SU-DHL-6 (cell line): Measurements from ENCODE around the gene ZSCAN12.
"Not testable (repeated sequence)": the region's sequence is repeated elsewhere in the genome, so short reads cannot be mapped to it uniquely, and the experiment has no call there.

Experiments used
- H2AFZ ChIP-seq: fragments of 200-600 bp; sonication (generic); 2 replicates; pipeline ENCODE4 v1.6.1; 2014; ENCODE audit warnings: low read depth, mild to moderate bottlenecking, moderate library complexity, mixed read lengths, antibody characterized with exemption, low read length; ENCODE audit not compliant: severe bottlenecking
- H3F3A ChIP-seq: fragments of 200-600 bp; shearing (Covaris generic); 2 replicates; pipeline ENCODE4 v1.6.0; 2016; ENCODE audit warnings: antibody characterized with exemption, mild to moderate bottlenecking; ENCODE audit not compliant: insufficient read depth
- H3K27ac ChIP-seq: fragments of 200-600 bp; sonication (generic); 2 replicates; pipeline ENCODE4 v1.5.1; 2016; ENCODE audit warnings: low read depth, mild to moderate bottlenecking, low read length, moderate library complexity, mixed read lengths
- H3K27me3 ChIP-seq: fragments of 200-600 bp; sonication (generic), shearing (Covaris generic); 2 replicates; pipeline ENCODE4 v1.6.0; 2014; ENCODE audit warnings: mild to moderate bottlenecking, low read length
- H3K36me3 ChIP-seq: fragments of 200-600 bp; sonication (generic); 2 replicates; pipeline ENCODE4 v1.6.1; 2014; ENCODE audit warnings: mild to moderate bottlenecking, low read length, mixed read lengths
- H3K4me2 ChIP-seq: fragments of 300-600, 200-600 bp; shearing (Covaris generic), sonication (generic); 2 replicates; pipeline ENCODE4 v1.6.0; 2014; ENCODE audit warnings: low read length, low read depth, mild to moderate bottlenecking; ENCODE audit not compliant: poor library complexity, severe bottlenecking
- H3K4me3 ChIP-seq: fragments of 200-600 bp; sonication (generic); 2 replicates; pipeline ENCODE4 v1.5.1; 2014; ENCODE audit warnings: antibody characterized with exemption, low read length, mild to moderate bottlenecking, mixed read lengths; ENCODE audit not compliant: insufficient read depth, poor library complexity, severe bottlenecking
- H3K79me2 ChIP-seq: fragments of 200-600 bp; sonication (generic); 2 replicates; pipeline ENCODE4 v1.6.1; 2014; ENCODE audit warnings: mild to moderate bottlenecking, low read length, moderate library complexity; ENCODE audit not compliant: insufficient read depth
- H3K9ac ChIP-seq: fragments of 200-600 bp; sonication (generic); 2 replicates; pipeline ENCODE4 v1.7.0; 2014; ENCODE audit warnings: mild to moderate bottlenecking, low read length
- H3K9me2 ChIP-seq: fragments of 200-600 bp; sonication (generic); replicated peaks from 2 replicates; pipeline ENCODE4 v1.6.1; 2014; ENCODE audit warnings: low read length; ENCODE audit not compliant: insufficient read depth
- H3K9me3 ChIP-seq: fragments of 200-600 bp; sonication (generic); 2 replicates; pipeline ENCODE4 v1.6.1; 2014; ENCODE audit warnings: low read length, mixed read lengths; ENCODE audit not compliant: insufficient read depth
- H4K20me1 ChIP-seq: fragments of 200-600 bp; sonication (generic); 2 replicates; pipeline ENCODE4 v1.6.1; 2014; ENCODE audit warnings: low read depth, mild to moderate bottlenecking, antibody characterized with exemption, low read length, moderate library complexity, mixed read lengths
- CTCF ChIP-seq: fragments of 200-600 bp; sonication (generic); IDR thresholded peaks from one replicate; pipeline ENCODE4 v1.5.1; 2017; ENCODE audit warnings: antibody characterized with exemption, mild to moderate bottlenecking, low read length, moderate library complexity; ENCODE audit not compliant: insufficient read depth, poor library complexity, severe bottlenecking
- EZH2phosphoT487 ChIP-seq: fragments of 200-600 bp; sonication (generic), shearing (Covaris generic); conservative IDR thresholded peaks from 2 replicates; pipeline ENCODE4 v1.6.1; 2018; ENCODE audit warnings: mild to moderate bottlenecking, antibody characterized with exemption, low read length, moderate library complexity, mixed read lengths

Gene ZSCAN12

GRCh38 chr6:28408076-28408802, 8.7 kb upstream of the ZSCAN12 start:
- Histone ChIP-seq H2AFZ (no peak overlapping the region), H3K36me3 (no peaks in the 10 kb centered on the region), H3K27me3 (no peaks in the 10 kb centered on the region), H3K9ac (no peak overlapping the region), H4K20me1 (no peaks in the 10 kb centered on the region), H3K79me2 (no peaks in the 10 kb centered on the region), H3K27ac (no peak overlapping the region), H3K4me2 (no peak overlapping the region), H3F3A (no peaks in the 10 kb centered on the region), H3K9me2 (no peaks in the 10 kb centered on the region), H3K4me3 (no peak overlapping the region), H3K9me3 (no peaks in the 10 kb centered on the region)
- TF ChIP-seq EZH2phosphoT487 (no peak), CTCF (no peak)

DNA sequence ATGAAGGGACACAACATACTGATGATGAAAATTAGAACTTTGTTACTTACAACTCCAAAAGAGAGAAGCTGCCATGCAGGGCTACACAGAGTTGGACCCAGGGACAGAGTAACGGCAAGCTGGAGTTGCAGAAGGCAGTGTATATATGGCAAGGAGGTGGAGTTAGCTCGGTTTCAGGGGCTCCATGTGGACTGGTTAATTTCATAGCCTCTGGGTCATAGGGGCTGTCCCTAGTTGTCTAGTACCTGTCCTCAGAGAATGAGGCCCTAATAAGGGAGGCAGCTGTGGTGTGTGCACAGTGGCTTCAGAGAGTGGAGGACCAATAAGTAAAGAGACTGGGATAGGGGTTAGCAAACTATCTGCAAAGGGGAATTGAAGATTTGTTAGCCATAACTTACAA, 7.9 kb upstream of the ZSCAN12 start:
- TF ChIP-seq EZH2phosphoT487, result no peak
- no peak for TF ChIP-seq CTCF
- Histone ChIP-seq H3K27ac (no peak overlapping the region), H3K9me2 (no peaks in the 10 kb centered on the region), H3K9ac (no peak overlapping the region), H3K9me3 (no peaks in the 10 kb centered on the region), H3K4me3 (no peak overlapping the region), H3K36me3 (no peaks in the 10 kb centered on the region), H3K79me2 (no peaks in the 10 kb centered on the region), H3K27me3 (no peaks in the 10 kb centered on the region), H2AFZ (no peak overlapping the region), H4K20me1 (no peaks in the 10 kb centered on the region), H3K4me2 (no peak overlapping the region), H3F3A (no peaks in the 10 kb centered on the region)

DNA sequence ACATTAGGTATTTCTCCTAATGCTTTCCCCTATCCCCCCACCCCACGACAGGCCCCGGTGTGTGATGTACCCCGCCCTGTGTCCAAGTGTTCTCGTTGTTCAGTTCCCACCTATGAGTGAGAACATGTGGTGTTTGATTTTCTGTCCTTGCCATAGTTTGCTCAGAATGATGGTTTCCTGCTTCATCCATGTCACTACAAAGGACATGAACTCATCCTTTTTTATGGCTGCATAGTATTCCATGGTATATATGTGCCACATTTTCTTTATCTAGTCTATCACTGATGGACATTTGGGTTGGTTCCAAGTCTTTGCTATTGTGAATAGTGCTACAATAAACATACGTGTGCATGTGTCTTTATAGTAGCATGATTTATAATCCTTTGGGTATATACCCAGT, 4.4 kb upstream of the ZSCAN12 start:
- not testable (repeated sequence) for H3K4me3 ChIP-seq, H3K9ac ChIP-seq, H3K36me3 ChIP-seq, H3K9me2 ChIP-seq, H3K27ac ChIP-seq, H3K9me3 ChIP-seq, H3K4me2 ChIP-seq, H2AFZ ChIP-seq, H3K27me3 ChIP-seq, H3F3A ChIP-seq, H3K79me2 ChIP-seq, H4K20me1 ChIP-seq

DNA sequence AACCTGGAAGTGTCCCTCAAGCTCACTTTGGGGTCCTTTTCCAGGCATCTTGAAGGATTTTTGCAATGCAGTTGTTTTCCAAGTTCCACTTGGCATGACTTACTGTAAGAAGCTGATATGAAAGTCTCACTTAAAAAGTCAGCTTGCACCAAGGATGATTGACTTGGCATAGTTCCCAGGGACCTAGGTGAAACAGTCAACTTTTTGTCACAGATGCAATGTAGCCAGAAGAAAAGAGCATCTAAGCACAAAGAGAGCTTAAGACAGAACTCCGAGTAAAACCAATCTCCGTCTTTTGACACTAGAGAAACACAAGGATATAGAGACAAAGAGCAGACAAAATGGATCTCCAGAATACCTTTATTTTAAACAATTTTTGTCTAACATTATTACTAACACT, 2.6 kb upstream of the ZSCAN12 start:
- Histone ChIP-seq H3K9ac (no peak overlapping the region), H3K9me2 (no peaks in the 10 kb centered on the region)

More for the DNA sequence above, 2.6 kb upstream of the ZSCAN12 start:
- no peak overlapping the region for H3K4me2 ChIP-seq
- no peaks in the 10 kb centered on the region for H3F3A ChIP-seq
- no peak overlapping the region for H3K4me3 ChIP-seq
- H3K36me3 ChIP-seq, result no peaks in the 10 kb centered on the region
- no peaks in the 10 kb centered on the region for H3K79me2 ChIP-seq
- no peak overlapping the region for H3K27ac ChIP-seq
- no peaks in the 10 kb centered on the region for H4K20me1 ChIP-seq
- no peaks in the 10 kb centered on the region for H3K27me3 ChIP-seq
- TF ChIP-seq EZH2phosphoT487 (no peak), CTCF (no peak)
- no peaks in the 10 kb centered on the region for H3K9me3 ChIP-seq
- no peak overlapping the region for H2AFZ ChIP-seq
